ENCODE data around the gene HAGH. TPM values are rescaled to one million over a fixed set of nuclear protein-coding genes. Genes with fewer than 3 reads are reported as not detected.
A peak's percentile ranks its signal among the peaks of the same experiment; 100 is the strongest.

Gene HAGH
- total and polyA plus RNA-seq, 9 of the 15 experiments (the other 6 are each of a cell fraction or from before 2014, with no cell fraction given), result 0.46 to 35.1 (median 16.8) TPM

DNA sequence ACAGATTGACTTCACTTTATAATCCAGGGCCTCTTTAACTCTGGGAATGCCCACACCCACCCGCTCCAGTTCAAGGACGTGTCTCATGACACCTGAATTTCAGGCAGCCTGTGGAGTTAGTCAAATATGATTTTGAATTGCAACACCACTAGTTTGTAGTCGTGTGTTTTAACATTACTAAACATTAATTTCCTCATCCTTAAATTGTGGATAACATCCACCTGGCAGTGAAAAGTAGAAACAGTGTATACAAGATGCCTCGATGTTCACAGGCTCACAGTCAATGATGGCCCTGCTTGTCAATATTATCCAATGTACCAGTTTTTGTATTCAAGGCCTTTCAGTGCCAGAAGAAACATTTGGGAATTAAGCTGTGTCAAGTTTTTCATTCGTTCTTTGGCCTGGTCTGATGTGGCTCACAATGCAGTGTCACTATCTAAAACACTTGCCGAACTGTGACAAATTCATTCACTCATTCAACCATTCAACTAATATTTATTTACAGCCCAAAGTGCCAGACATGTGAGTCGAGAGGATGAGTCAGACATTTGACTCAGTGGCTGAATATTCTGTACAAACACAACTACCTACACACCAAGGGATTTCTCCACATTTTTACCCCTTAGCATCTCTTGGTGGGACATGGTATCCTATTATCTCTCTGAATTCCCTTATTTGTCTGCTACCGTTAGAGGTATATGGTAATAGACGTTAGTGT, 43.9 kb upstream of the HAGH start:
- TF ChIP-seq, protein P1, sequence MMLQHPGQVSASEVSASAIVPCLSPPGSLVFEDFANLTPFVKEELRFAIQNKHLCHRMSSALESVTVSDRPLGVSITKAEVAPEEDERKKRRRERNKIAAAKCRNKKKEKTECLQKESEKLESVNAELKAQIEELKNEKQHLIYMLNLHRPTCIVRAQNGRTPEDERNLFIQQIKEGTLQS (IDR thresholded peaks at IDR 0.05), result peak; percentile 69
- TF ChIP-seq, protein P1 (CRISPR knock-in tag; conservative IDR thresholded peaks at IDR 0.05), result no peak
- TF ChIP-seq, protein P2, sequence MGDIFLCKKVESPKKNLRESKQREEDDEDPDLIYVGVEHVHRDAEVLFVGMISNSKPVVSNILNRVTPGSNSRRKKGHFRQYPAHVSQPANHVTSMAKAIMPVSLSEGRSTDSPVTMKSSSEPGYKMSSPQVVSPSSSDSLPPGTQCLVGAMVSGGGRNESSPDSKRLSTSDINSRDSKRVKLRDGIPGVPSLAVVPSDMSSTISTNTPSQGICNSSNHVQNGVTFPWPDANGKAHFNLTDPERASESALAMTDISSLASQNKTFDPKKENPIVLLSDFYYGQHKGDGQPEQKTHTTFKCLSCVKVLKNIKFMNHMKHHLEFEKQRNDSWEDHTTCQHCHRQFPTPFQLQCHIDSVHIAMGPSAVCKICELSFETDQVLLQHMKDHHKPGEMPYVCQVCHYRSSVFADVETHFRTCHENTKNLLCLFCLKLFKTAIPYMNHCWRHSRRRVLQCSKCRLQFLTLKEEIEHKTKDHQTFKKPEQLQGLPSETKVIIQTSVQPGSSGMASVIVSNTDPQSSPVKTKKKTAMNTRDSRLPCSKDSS (IDR thresholded peaks at IDR 0.05; ENCODE audit: low read depth, partially characterized antibody), result no peak
- TF ChIP-seq DPF2 (IDR thresholded peaks at IDR 0.05), result peak; percentile 39; the same call in 1 of the 2 replicates
- TF ChIP-seq JUN (IDR thresholded peaks at IDR 0.05; ENCODE audit: borderline replicate concordance, low read depth, low read length), result 0 out of 2 replicates have a peak, but pooled peaks have one; percentile 27
- TF ChIP-seq JUN (CRISPR knock-in tag; IDR thresholded peaks at IDR 0.05; ENCODE audit: borderline replicate concordance), result no peak
- no peak for TF ChIP-seq ZKSCAN3 (CRISPR knock-in tag; IDR thresholded peaks at IDR 0.05)
- no peak for TF ChIP-seq BDP1 (IDR thresholded peaks at IDR 0.05; ENCODE audit: insufficient read depth, insufficient read length)
- TF ChIP-seq JUND (IDR thresholded peaks at IDR 0.05; ENCODE audit: borderline replicate concordance, low read depth, low read length), result peak; percentile 66; the same call in 1 of the 2 replicates
- TF ChIP-seq JUND (tag; IDR thresholded peaks at IDR 0.05; ENCODE audit: borderline replicate concordance, low read depth, low read length), result no peak
- peak; percentile 28; the same call in 1 of the 2 replicates for TF ChIP-seq SMARCA4 (IDR thresholded peaks at IDR 0.05)
- TF ChIP-seq FOSL1 (tag; conservative IDR thresholded peaks at IDR 0.05), result peak; percentile 39; the same call in 1 of the 2 replicates
- TF ChIP-seq NCOA4 (IDR thresholded peaks at IDR 0.05; ENCODE audit: partially characterized antibody), result no peak
- TF ChIP-seq ZNF24 (IDR thresholded peaks at IDR 0.05), result 0 out of 2 replicates have a peak, but pooled peaks have one; percentile 34
- TF ChIP-seq ELF4 (CRISPR knock-in tag; IDR thresholded peaks at IDR 0.05), result no peak
- TF ChIP-seq ZNF3 (CRISPR knock-in tag; IDR thresholded peaks at IDR 0.05), result no peak
- Histone ChIP-seq H3K27ac (ENCODE audit: extremely low read depth, low read depth, low read length) (peak overlapping the region; percentile 21; the same call in 1 of the 3 replicates), H3K9me3 (replicated peaks; ENCODE audit: control insufficient read depth, insufficient read depth, low read depth, low read length) (no peaks in the 10 kb centered on the region), H3K4me1 (replicated peaks in 1 of 2; ENCODE audit: control insufficient read depth in 2 of 2, insufficient read depth in 2 of 2, low read length in 2 of 2) (peaks cover 8 to 11% of the 10 kb centered on the region in 2 experiments; a peak in 4 of 5 replicates), H4K20me1 (replicated peaks; ENCODE audit: control insufficient read depth, insufficient read depth, low read length) (no peaks in the 10 kb centered on the region), H3K9me1 (ENCODE audit: control insufficient read depth, insufficient read depth, low read length) (no peaks in the 10 kb centered on the region), H2AFZ (ENCODE audit: low read depth, low read length) (no peak overlapping the region), H3K79me2 (ENCODE audit: control insufficient read depth, insufficient read depth, low read length) (peaks cover 53% of the 10 kb centered on the region), H3K27me3 (ENCODE audit: control insufficient read depth in 2 of 2, insufficient read depth in 2 of 2, low read length in 2 of 2) (no peaks in the 10 kb centered on the region), H3K4me3 (no peak overlapping the region), H3K36me3 (ENCODE audit: control insufficient read depth, insufficient read depth, low read length) (peaks cover 13% of the 10 kb centered on the region), H3K4me2 (ENCODE audit: insufficient read depth, low read length) (peak overlapping the region; percentile 53), H3K9ac (ENCODE audit: insufficient read depth in 1 of 2, low read depth in 2 of 2, low read length in 2 of 2) (no peak overlapping the region)
- in situ Hi-C loops (cut with MboI) (no loop called here), intact Hi-C loops (cut with micrococcal nuclease) (no loop called here)
- DNase-seq (ENCODE audit: extremely low read depth in 1 of 4, low spot score in 3 of 4) (peak in 1 of 4 experiments; percentile 32), FAIRE-seq (peak; percentile 69), ATAC-seq (no peak)
- 49% methylated on average over 9 of the region's 9 CpGs for WGBS (ENCODE audit: insufficient coverage, low coverage, missing lambda C conversion rate)
- ChIA-PET CTCF (ENCODE audit: low intra/inter-chr PET ratio) (no interaction called here), POLR2A (interaction anchor here (0.7 to 1.8 kb wide), 4 partner anchors 53 to 986 kb away, joined by 3 to 8 read pairs (median 4); partner anchors contain the start of gene RPS2)
- BruUV-seq (replicated peaks), result TSS peak; percentile 73

All from K562 (cell line).